Thyroid gland (tissue), 4 donors: ENCODE data around the gene KCTD5. TPM values are rescaled to one million over a fixed set of nuclear protein-coding genes. Genes with fewer than 3 reads are reported as not detected.
"Not testable (repeated sequence)": the region's sequence is repeated elsewhere in the genome, so short reads cannot be mapped to it uniquely, and the experiment has no call there.

Source experiments
- DNase-seq, 2 donors: peaks; one replicate each; pipeline ENCODE4 v3.0.0-alpha.2; 2019
- H3K27ac ChIP-seq, 3 donors: fragments of 200-600 bp; sonication (generic); 1 replicate in 2 of 3; 2 replicates in 1 of 3; pipeline ENCODE4 v1.5.1; 2016 to 2019; ENCODE audit warnings: mild to moderate bottlenecking in 1 of 3, moderate library complexity in 1 of 3
- H3K27me3 ChIP-seq: fragments of 200-600 bp; sonication (generic); one replicate; pipeline ENCODE4 v1.5.1; 2019
- H3K36me3 ChIP-seq, 2 donors: fragments of 200-600 bp; sonication (generic); one replicate each; pipeline ENCODE4 v1.5.1; 2016 to 2019
- H3K4me1 ChIP-seq, 2 donors: fragments of 200-600 bp; sonication (generic); one replicate each; pipeline ENCODE4 v1.5.1; 2017 to 2019
- H3K4me3 ChIP-seq, 3 donors: fragments of 200-600 bp; sonication (generic); replicated peaks in 1 of 3; 1 replicate in 2 of 3; 2 replicates in 1 of 3; pipeline ENCODE4 v1.5.1; 2016; ENCODE audit warnings: mild to moderate bottlenecking in 1 of 3
- H3K9me3 ChIP-seq: fragments of 200-600 bp; sonication (generic); one replicate; pipeline ENCODE4 v1.5.1; 2017
- CTCF ChIP-seq, 6 experiments: fragments of 200-600 bp in 3 of 6; fragments of 450-650 bp in 3 of 6; sonication (generic) in 3 of 6; IDR thresholded peaks; one replicate each; pipeline ENCODE4 v1.5.1; 2016 to 2019; ENCODE audit warnings: antibody characterized with exemption in 6 of 6, mild to moderate bottlenecking in 2 of 6, inconsistent platforms in 1 of 6, moderate library complexity in 1 of 6
- POLR2A ChIP-seq, 2 donors: fragments of 450-650 bp; IDR thresholded peaks; one replicate each; pipeline ENCODE4 v1.6.1; 2017; ENCODE audit warnings: antibody characterized with exemption in 2 of 2, mild to moderate bottlenecking in 2 of 2, moderate library complexity in 1 of 2
- WGBS, 2 donors: methylation state at CpG; one replicate each; pipeline ENCODE4 v1.1.5; 2017; 5-methylcytosine and 5-hydroxymethylcytosine counted together
- intact Hi-C: fragments of 100-400 bp; cut with DNase I; formaldehyde crosslinking; loops from one replicate; pipeline ENCODE4 v1.15.1; 2023
- total RNA-seq, 4 donors: library from RNA; depleted of rRNA; stranded (reverse); fragments of >200 nt; gene quantifications; one replicate each; pipeline ENCODE4 v1.2.3, GENCODE V29; 2016

Gene KCTD5
- total RNA-seq, 4 donors from 2014 or later = 8.6 to 23.3 (median 15.1) TPM

- no peak for TF ChIP-seq CTCF (IDR thresholded peaks at IDR 0.05)
- no peak for TF ChIP-seq POLR2A (IDR thresholded peaks at IDR 0.05)
- H3K27ac ChIP-seq = no peak overlapping the region
- DNase-seq = no peak
- H3K9me3 ChIP-seq = no peaks in the 10 kb centered on the region
- H3K36me3 ChIP-seq = no peaks in the 10 kb centered on the region
- H3K4me1 ChIP-seq = peaks cover 4 to 30% of the 10 kb centered on the region in 2 donors
- H3K27me3 ChIP-seq = no peaks in the 10 kb centered on the region
- intact Hi-C loops = loop anchor here (5.0 kb wide), 1 partner anchor 35 kb away; the partner anchor contains the start of gene KCTD5
- no peak overlapping the region for H3K4me3 ChIP-seq
- 82 to 89% methylated on average over 21 of the region's 21 CpGs for WGBS, 2 donors
Measured at GRCh38 chr16:2717383-2718263, 35.3 kb downstream of the KCTD5 start.

GRCh38 chr16:2719328-2720063 is 37.2 kb downstream of the KCTD5 start:
- H3K27ac ChIP-seq = no peak overlapping the region
- TF ChIP-seq CTCF (IDR thresholded peaks at IDR 0.05) = no peak
- no peak for TF ChIP-seq POLR2A (IDR thresholded peaks at IDR 0.05)
- H3K36me3 ChIP-seq = no peaks in the 10 kb centered on the region
- intact Hi-C loops = loop anchor here (5.0 kb wide), 1 partner anchor 37 kb away; the partner anchor contains the start of gene KCTD5
- H3K27me3 ChIP-seq = no peaks in the 10 kb centered on the region
- H3K4me3 ChIP-seq = no peak overlapping the region
- DNase-seq = no peak
- peaks cover 4 to 30% of the 10 kb centered on the region in 2 donors for H3K4me1 ChIP-seq
- H3K9me3 ChIP-seq = no peaks in the 10 kb centered on the region
- 70 to 73% methylated on average over 6 to 8 of the region's 16 CpGs for WGBS, 2 donors

GRCh38 chr16:2720064-2720457 is 37.7 kb downstream of the KCTD5 start, which contains the start of gene PRSS27:
Gene PRSS27 (minus strand): TSS chr16:2720224. CDS start chr16:2720160, 64 bp downstream.
- TF ChIP-seq POLR2A (IDR thresholded peaks at IDR 0.05) = no peak
- TF ChIP-seq CTCF (IDR thresholded peaks at IDR 0.05) = no peak
- 78 to 82% methylated on average over 23 to 26 of the region's 26 CpGs for WGBS, 2 donors
- DNase-seq = no peak
- peak within 1 kb of the TSS in 2 of 3 donors; percentile 48 to 52 for H3K4me3 ChIP-seq
- H3K9me3 ChIP-seq = no peaks in the 10 kb centered on the region
- H3K27me3 ChIP-seq = no peaks in the 10 kb centered on the region
- intact Hi-C loops = no loop called here
- H3K36me3 ChIP-seq = no peaks in the 10 kb centered on the region
- H3K27ac ChIP-seq = peak within 1 kb of the TSS; percentile 10 to 65 (median 65)
- peaks cover 4 to 30% of the 10 kb centered on the region in 2 donors for H3K4me1 ChIP-seq

- Histone ChIP-seq H3K9me3 (no peaks in the 10 kb centered on the region), H3K4me1 (peaks cover 4 to 24% of the 10 kb centered on the region in 2 donors), H3K27ac (peak overlapping the region; percentile 10 to 65 (median 65)), H3K36me3 (no peaks in the 10 kb centered on the region), H3K27me3 (no peaks in the 10 kb centered on the region), H3K4me3 (peak overlapping the region in 2 of 3 donors; percentile 48 to 52)
- WGBS, 2 donors = 4 to 7% methylated on average over 18 to 34 of the region's 99 CpGs
- intact Hi-C loops = no loop called here
- TF ChIP-seq CTCF (IDR thresholded peaks at IDR 0.05) (peak in 5 of 6 experiments; percentile 17 to 98 (median 63)), POLR2A (IDR thresholded peaks at IDR 0.05) (no peak)
- peak; percentile 79 to 84 for DNase-seq
Measured at GRCh38 chr16:2720719-2721633, 38.7 kb downstream of the KCTD5 start.

- DNase-seq, H3K9me3 ChIP-seq, H3K36me3 ChIP-seq, H3K27me3 ChIP-seq, intact Hi-C loops: not testable (repeated sequence)
- peak overlapping the region in 1 of 3 donors; percentile 65 for H3K27ac ChIP-seq
- H3K4me1 ChIP-seq = peaks cover 4 to 24% of the 10 kb centered on the region in 2 donors
- peak overlapping the region in 1 of 3 donors; percentile 52 for H3K4me3 ChIP-seq
- WGBS, 2 donors = 42 to 46% methylated on average over 14 of the region's 14 CpGs
Measured at GRCh38 chr16:2721634-2722173, 39.4 kb downstream of the KCTD5 start.
